Endodermal cell (in vitro differentiated cells): ENCODE results near the gene SNAI1. TPM values are rescaled to one million over a fixed set of nuclear protein-coding genes. Genes with fewer than 3 reads are reported as not detected.

ENCODE experiments used
- DNase-seq: peaks from one replicate; pipeline ENCODE4 v3.0.0-alpha.2; 2017
- H3K27ac ChIP-seq: 2 replicates; pipeline ENCODE4 v1.5.1; 2013; ENCODE audit warnings: mild to moderate bottlenecking, low read depth, low read length, moderate library complexity
- H3K27me3 ChIP-seq: 2 replicates; pipeline ENCODE4 v1.6.1; 2013; ENCODE audit warnings: mild to moderate bottlenecking, low read length, moderate library complexity; ENCODE audit not compliant: insufficient read depth, control insufficient read depth, poor library complexity, severe bottlenecking
- H3K36me3 ChIP-seq: 2 replicates; pipeline ENCODE4 v1.7.0; 2013; ENCODE audit warnings: mild to moderate bottlenecking, low read length, moderate library complexity; ENCODE audit not compliant: control insufficient read depth, insufficient read depth
- H3K4me1 ChIP-seq: one replicate; pipeline ENCODE4 v1.7.0; 2013; ENCODE audit warnings: low read length; ENCODE audit not compliant: control insufficient read depth, insufficient read depth
- H3K4me3 ChIP-seq: 2 replicates; pipeline ENCODE4 v1.5.1; 2013; ENCODE audit warnings: mild to moderate bottlenecking, low read length, moderate library complexity
- H3K9ac ChIP-seq: 2 replicates; pipeline ENCODE4 v1.6.1; 2013; ENCODE audit warnings: mild to moderate bottlenecking, low read length, moderate library complexity; ENCODE audit not compliant: poor library complexity, severe bottlenecking; ENCODE audit errors: extremely low read depth
- H3K9me3 ChIP-seq: 2 replicates; pipeline ENCODE4 v1.6.1; 2013; ENCODE audit warnings: mild to moderate bottlenecking, low read length, moderate library complexity; ENCODE audit not compliant: control insufficient read depth
- H3K27ac Mint-ChIP-seq: 2 replicates; pipeline ENCODE4 v1.8.0; 2020; ENCODE audit warnings: mixed read lengths
- H3K27me3 Mint-ChIP-seq: 2 replicates; pipeline ENCODE4 v1.8.0; 2021; ENCODE audit warnings: mild to moderate bottlenecking, mixed read lengths; ENCODE audit not compliant: insufficient read depth
- H3K36me3 Mint-ChIP-seq: 2 replicates; pipeline ENCODE4 v1.8.0; 2020; ENCODE audit warnings: low read depth, mixed read lengths
- H3K4me1 Mint-ChIP-seq: 2 replicates; pipeline ENCODE4 v1.8.0; 2020; ENCODE audit warnings: mixed read lengths
- H3K4me3 Mint-ChIP-seq: 2 replicates; pipeline ENCODE4 v1.8.0; 2020; ENCODE audit warnings: mild to moderate bottlenecking, moderate library complexity, mixed read lengths
- H3K9me3 Mint-ChIP-seq: 2 replicates; pipeline ENCODE4 v1.8.0; 2020; ENCODE audit warnings: mild to moderate bottlenecking, mixed read lengths
- CTCF ChIP-seq: fragments of 200-600 bp; sonication (generic); conservative IDR thresholded peaks from 2 replicates; pipeline ENCODE4 v1.5.0; 2021; ENCODE audit warnings: antibody characterized with exemption, mild to moderate bottlenecking
- WGBS, 2 experiments: methylation state at CpG; one replicate each; pipeline versions ENCODE4 v1.1.5 to v1.1.7; 2013; ENCODE audit warnings: missing lambda C conversion rate in 2 of 2, mixed read lengths in 1 of 2; ENCODE audit not compliant: insufficient coverage in 1 of 2, insufficient read length in 1 of 2; 5-methylcytosine and 5-hydroxymethylcytosine counted together
- total RNA-seq, 2 donors: library from RNA; stranded (reverse); fragmentation: NEBNext Ultra II Directional in 1 of 2; extraction: Animal tissue kit (Norgen Biotek cat#: 25700) in 1 of 2; gene quantifications; 2 replicates in 1 of 2; 3 replicates in 1 of 2; pipeline ENCODE4 v1.2.1, GENCODE V29; 2021

Gene SNAI1
- total RNA-seq, 2 donors from 2014 or later = 10.6 to 13.1 TPM

- Histone ChIP-seq H3K27me3 (no peaks in the 10 kb centered on the region), H3K27ac (no peak overlapping the region), H3K4me3 (no peak overlapping the region), H3K9me3 (no peaks in the 10 kb centered on the region), H3K4me1 (peaks cover 35% of the 10 kb centered on the region), H3K36me3 (peaks cover 48% of the 10 kb centered on the region), H3K9ac (no peak overlapping the region)
- peak overlapping the region; percentile 39 for H3K27ac Mint-ChIP-seq
- H3K4me3 Mint-ChIP-seq = no peak overlapping the region
- DNase-seq = no peak
- 88 to 91% methylated on average over 13 to 18 of the region's 18 CpGs for WGBS, 2 experiments
- no peak for TF ChIP-seq CTCF
- peaks cover 69% of the 10 kb centered on the region for H3K4me1 Mint-ChIP-seq
- no peaks in the 10 kb centered on the region for H3K27me3 Mint-ChIP-seq
- H3K9me3 Mint-ChIP-seq = no peaks in the 10 kb centered on the region
- H3K36me3 Mint-ChIP-seq = peaks cover 31% of the 10 kb centered on the region
Observed at GRCh38 chr20:49987868-49988690, 5.3 kb downstream of the SNAI1 start.

GRCh38 chr20:49989234-49990065 lies 6.7 kb downstream of the SNAI1 start:
- Histone ChIP-seq H3K36me3 (peaks cover 43% of the 10 kb centered on the region), H3K9ac (no peak overlapping the region), H3K4me1 (peaks cover 32% of the 10 kb centered on the region), H3K27me3 (no peaks in the 10 kb centered on the region), H3K27ac (peak overlapping the region; percentile 74), H3K4me3 (no peak overlapping the region), H3K9me3 (no peaks in the 10 kb centered on the region)
- Mint-ChIP-seq H3K4me3 (no peak overlapping the region), H3K27me3 (no peaks in the 10 kb centered on the region), H3K4me1 (peaks cover 59% of the 10 kb centered on the region), H3K36me3 (peaks cover 31% of the 10 kb centered on the region), H3K9me3 (no peaks in the 10 kb centered on the region), H3K27ac (peak overlapping the region; percentile 82)
- peak; percentile 77 for DNase-seq
- 57 to 66% methylated on average over 10 to 22 of the region's 22 CpGs for WGBS, 2 experiments
- TF ChIP-seq CTCF = no peak

GRCh38 chr20:49990271-49990720 lies 7.5 kb downstream of the SNAI1 start:
- Histone ChIP-seq H3K27me3 (no peaks in the 10 kb centered on the region), H3K4me1 (peaks cover 24% of the 10 kb centered on the region), H3K36me3 (peaks cover 34% of the 10 kb centered on the region), H3K9ac (no peak overlapping the region), H3K9me3 (no peaks in the 10 kb centered on the region), H3K4me3 (no peak overlapping the region), H3K27ac (peak overlapping the region; percentile 74)
- Mint-ChIP-seq H3K9me3 (no peaks in the 10 kb centered on the region), H3K4me3 (no peak overlapping the region), H3K27me3 (no peaks in the 10 kb centered on the region), H3K36me3 (peaks cover 23% of the 10 kb centered on the region), H3K4me1 (peaks cover 51% of the 10 kb centered on the region), H3K27ac (peak overlapping the region; percentile 82)
- WGBS, 2 experiments = 71 to 73% methylated on average over 9 of the region's 9 CpGs
- no peak for TF ChIP-seq CTCF
- peak; percentile 73 for DNase-seq
